ENCODE data around the gene SCTR. TPM values are rescaled to one million over a fixed set of nuclear protein-coding genes. Genes with fewer than 3 reads are reported as not detected.

SCTR gene
- total RNA-seq, 1 donor from 2014 or later: 33.1 TPM

DNA sequence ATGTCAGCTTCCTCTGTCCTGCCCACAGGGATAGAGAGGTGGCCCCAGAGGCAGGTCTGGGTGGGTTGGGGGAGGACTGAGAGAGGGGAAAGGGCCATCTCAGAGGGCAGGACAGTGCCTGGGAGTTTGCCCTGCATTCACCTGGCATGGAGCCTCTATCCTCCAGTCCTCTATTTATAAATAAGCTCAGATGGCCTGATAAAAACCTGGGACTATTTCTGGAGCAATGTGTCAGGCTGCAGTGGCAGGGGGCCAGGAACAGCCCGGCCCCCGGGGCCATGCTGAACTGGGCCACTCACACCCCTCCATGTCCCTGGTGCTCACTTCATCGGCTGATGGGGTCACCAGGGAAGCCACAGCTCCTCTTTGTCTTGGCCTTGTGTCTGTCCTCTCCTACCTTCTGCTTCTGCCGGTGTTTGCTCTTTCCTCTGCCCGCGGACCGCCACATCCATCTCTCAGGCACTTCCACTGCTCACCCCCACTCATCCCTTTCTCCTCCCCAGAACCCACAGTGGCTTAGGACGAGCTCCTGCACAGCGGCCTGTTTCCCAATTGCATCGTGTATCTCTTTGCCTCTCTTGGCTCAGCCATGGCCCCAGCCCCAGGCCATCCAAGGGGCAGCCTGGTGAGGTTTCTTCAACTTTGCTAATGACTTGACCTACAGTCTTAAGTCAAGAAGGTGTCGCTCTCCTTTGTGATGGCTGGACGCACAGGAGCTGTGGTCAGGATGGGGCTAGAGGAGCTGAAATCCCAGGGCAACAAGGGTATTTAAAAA, 38.8 kb downstream of the SCTR start:
- Mint-ChIP-seq H3K9me3 (ENCODE audit: low read depth) (no peaks in the 10 kb centered on the region), H3K36me3 (ENCODE audit: insufficient read depth) (no peaks in the 10 kb centered on the region), H3K4me1 (ENCODE audit: low read depth) (peaks cover 78% of the 10 kb centered on the region), H3K27ac (peak overlapping the region; percentile 99), H3K27me3 (no peaks in the 10 kb centered on the region), H3K4me3 (ENCODE audit: low read depth) (no peak overlapping the region)
- TF ChIP-seq, protein P1, sequence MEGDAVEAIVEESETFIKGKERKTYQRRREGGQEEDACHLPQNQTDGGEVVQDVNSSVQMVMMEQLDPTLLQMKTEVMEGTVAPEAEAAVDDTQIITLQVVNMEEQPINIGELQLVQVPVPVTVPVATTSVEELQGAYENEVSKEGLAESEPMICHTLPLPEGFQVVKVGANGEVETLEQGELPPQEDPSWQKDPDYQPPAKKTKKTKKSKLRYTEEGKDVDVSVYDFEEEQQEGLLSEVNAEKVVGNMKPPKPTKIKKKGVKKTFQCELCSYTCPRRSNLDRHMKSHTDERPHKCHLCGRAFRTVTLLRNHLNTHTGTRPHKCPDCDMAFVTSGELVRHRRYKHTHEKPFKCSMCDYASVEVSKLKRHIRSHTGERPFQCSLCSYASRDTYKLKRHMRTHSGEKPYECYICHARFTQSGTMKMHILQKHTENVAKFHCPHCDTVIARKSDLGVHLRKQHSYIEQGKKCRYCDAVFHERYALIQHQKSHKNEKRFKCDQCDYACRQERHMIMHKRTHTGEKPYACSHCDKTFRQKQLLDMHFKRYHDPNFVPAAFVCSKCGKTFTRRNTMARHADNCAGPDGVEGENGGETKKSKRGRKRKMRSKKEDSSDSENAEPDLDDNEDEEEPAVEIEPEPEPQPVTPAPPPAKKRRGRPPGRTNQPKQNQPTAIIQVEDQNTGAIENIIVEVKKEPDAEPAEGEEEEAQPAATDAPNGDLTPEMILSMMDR (IDR thresholded peaks at IDR 0.05; ENCODE audit: unreplicated experiment): no peak
- no peak for DNase-seq (ENCODE audit: low spot score, unreplicated experiment)

DNA sequence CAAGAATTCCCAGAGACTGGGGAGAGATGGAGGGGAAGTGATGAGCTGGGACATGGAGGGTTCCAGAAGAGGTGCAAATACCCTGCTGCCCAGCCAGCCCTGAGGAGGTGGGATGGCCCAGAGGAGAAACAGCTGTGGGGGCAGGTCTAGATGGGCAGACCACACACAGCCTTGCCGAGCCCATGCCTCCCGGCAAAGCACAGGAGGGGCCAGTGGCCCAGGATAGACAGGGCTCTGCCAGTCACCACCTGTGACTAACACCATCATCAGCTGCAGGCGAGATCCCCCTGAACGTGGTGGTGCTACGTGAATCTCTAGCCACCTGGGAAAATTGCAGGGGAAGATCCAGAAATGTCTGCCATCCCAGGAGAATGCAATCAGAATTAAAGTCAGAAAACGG, 39.4 kb downstream of the SCTR start:
- peaks cover 78% of the 10 kb centered on the region for H3K4me1 Mint-ChIP-seq (ENCODE audit: low read depth)
- H3K36me3 Mint-ChIP-seq (ENCODE audit: insufficient read depth): peaks cover 3% of the 10 kb centered on the region
- H3K4me3 Mint-ChIP-seq (ENCODE audit: low read depth): no peak overlapping the region
- H3K27me3 Mint-ChIP-seq: no peaks in the 10 kb centered on the region
- H3K27ac Mint-ChIP-seq: no peak overlapping the region
- TF ChIP-seq, protein P1 (IDR thresholded peaks at IDR 0.05; ENCODE audit: unreplicated experiment): no peak
- DNase-seq (ENCODE audit: low spot score, unreplicated experiment): no peak
- H3K9me3 Mint-ChIP-seq (ENCODE audit: low read depth): no peaks in the 10 kb centered on the region

DNA sequence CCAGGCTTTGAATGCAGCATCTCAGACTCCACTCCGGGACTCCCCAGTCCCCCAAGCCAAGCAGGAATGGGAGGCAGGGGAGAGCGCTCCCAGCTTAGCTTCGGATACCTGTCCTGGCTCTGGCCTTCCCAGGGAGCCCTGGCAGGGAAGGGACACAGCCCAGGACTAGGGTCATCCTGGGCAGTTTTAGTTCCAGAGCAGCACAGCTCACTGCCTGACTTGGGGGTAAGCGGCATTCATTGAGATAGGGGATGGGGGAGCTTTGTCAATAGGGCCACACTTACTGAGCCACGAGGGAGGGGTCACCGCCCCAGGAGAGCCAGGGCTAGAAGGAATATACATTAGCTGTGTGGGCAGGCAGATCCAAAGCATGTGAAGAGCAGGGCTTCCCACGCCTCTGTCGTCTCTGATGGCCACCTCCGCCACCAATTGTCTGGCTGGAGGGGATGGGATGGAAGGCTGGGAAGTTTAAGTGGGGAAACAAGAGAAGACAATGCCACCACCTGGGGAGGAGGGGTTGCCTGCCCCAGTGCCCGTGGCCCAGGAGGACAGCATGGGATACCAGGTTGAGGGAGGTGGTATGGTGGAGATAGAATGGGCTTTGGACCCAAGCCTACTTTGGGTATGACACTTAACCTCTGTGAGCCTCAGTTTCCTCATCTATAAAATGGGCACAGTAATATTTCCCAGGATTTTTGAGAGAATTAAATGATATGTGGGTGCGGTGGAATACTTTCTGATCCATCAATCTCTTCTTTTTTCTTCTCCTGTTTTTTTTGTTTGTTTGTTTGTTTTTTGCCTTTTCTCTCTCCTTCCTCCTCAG, 40.2 kb downstream of the SCTR start:
- DNase-seq (ENCODE audit: low spot score, unreplicated experiment): no peak
- TF ChIP-seq, protein P1 (IDR thresholded peaks at IDR 0.05; ENCODE audit: unreplicated experiment): no peak
- H3K36me3 Mint-ChIP-seq (ENCODE audit: insufficient read depth): peaks cover 3% of the 10 kb centered on the region
- H3K4me3 Mint-ChIP-seq (ENCODE audit: low read depth): no peak overlapping the region
- H3K4me1 Mint-ChIP-seq (ENCODE audit: low read depth): peaks cover 71% of the 10 kb centered on the region
- H3K27me3 Mint-ChIP-seq: no peaks in the 10 kb centered on the region
- peak overlapping the region; percentile 86 for H3K27ac Mint-ChIP-seq
- no peaks in the 10 kb centered on the region for H3K9me3 Mint-ChIP-seq (ENCODE audit: low read depth)

DNA sequence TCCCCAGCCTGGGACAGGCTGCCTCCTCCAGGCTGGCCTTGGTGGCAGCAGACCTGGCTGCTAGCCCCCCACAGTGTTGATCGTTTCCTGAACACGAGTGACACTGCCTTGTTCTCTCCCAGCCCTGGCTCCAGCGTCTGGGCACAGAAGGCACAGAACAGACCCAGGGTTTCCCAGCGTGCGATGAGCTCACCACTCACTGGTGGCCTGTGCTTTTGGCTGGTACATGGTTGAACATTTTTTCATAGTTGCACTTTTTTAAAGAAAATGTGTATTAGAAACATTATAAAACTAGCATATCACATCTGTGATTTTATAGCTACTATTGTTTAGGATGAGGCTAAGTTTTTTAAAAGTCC, 40.9 kb downstream of the SCTR start:
- TF ChIP-seq, protein P1 (IDR thresholded peaks at IDR 0.05; ENCODE audit: unreplicated experiment): no peak
- Mint-ChIP-seq H3K27me3 (no peaks in the 10 kb centered on the region), H3K4me1 (ENCODE audit: low read depth) (peaks cover 65% of the 10 kb centered on the region), H3K9me3 (ENCODE audit: low read depth) (no peaks in the 10 kb centered on the region), H3K27ac (no peak overlapping the region), H3K4me3 (ENCODE audit: low read depth) (no peak overlapping the region), H3K36me3 (ENCODE audit: insufficient read depth) (peaks cover 3% of the 10 kb centered on the region)
- no peak for DNase-seq (ENCODE audit: low spot score, unreplicated experiment)

DNA sequence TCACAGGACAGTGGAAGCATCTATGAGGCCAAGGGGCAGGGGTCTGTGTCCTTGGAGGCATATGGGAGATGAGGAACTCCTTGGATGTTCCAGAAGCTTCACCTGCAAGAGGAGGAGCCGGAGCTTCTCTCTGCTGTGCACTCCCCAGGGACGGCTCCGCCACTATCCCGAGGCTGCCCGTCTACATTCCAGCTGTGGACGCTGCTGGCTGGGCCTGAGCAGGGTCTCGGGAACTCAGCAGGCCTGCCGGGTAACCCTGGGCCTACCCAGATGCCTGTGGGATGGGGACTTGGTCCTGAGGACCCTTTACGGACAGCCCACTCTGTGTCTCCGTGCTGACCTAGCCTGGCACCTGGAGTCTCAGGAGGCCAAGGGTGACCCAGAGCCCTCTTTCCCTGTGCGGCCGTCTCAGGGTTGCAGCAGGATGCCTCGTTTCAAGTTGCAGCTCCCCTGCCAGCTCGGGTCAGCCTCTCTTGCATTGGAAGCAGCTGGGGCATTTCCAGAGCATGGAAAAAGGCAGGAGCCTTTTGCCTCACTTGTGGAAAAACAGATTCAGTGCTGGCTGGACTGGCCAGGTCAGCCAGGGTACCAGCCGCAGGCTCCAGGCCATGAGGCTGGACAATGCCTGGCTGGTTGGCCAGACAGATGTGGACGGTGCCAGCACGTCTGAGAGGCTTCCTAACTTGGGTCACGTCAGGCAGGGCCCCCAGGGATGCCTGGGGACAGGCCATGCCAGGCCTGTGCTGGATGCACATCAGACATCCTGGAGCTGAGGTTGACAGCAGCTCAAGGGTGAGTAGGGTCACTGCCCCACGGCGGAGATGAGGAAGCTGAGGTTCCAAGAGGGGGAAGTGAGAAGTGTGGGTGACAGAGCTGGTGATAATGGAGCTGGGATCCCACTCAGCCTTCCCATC, 41.5 kb downstream of the SCTR start:
- no peak for DNase-seq (ENCODE audit: low spot score, unreplicated experiment)
- TF ChIP-seq, protein P1 (IDR thresholded peaks at IDR 0.05; ENCODE audit: unreplicated experiment): no peak
- Mint-ChIP-seq H3K4me1 (ENCODE audit: low read depth) (peaks cover 60% of the 10 kb centered on the region), H3K36me3 (ENCODE audit: insufficient read depth) (peaks cover 3% of the 10 kb centered on the region), H3K27ac (no peak overlapping the region), H3K4me3 (ENCODE audit: low read depth) (no peak overlapping the region), H3K27me3 (no peaks in the 10 kb centered on the region), H3K9me3 (ENCODE audit: low read depth) (no peaks in the 10 kb centered on the region)

Measured in progenitor cell of endocrine pancreas (in vitro differentiated cells).